ENCODE data around the gene PDE7B.

PDE7B gene

DNA sequence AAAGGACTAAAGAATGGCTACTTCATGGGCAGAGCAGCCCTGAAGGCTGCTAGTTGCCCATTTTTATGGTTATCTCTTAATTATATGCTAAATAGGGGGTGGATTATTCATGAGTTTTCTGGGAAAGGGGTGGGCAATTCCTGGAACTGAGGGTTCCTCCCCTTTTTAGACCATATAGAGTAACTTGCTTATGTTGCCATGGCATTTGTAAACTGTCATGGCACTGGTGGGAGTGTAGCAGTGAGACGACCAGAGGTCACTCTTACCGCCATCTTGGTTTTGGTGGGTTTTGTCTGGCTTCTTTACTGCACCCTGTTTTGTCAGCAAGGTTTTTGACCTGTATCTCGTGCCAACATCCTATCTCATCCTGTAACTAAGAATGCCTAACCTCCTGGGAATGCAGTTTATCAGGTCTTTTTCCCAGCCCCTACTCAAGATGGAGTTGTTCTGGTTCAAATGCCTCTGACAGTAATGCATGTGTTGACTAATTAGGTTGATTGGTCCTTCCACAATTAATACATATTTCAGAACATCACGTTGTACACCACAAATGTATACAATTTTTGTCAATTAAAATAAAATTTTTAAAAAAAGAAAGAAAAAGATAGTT lies 139.5 kb downstream of the PDE7B start:
- DNase-seq (ENCODE audit: low spot score), result no peak

DNA sequence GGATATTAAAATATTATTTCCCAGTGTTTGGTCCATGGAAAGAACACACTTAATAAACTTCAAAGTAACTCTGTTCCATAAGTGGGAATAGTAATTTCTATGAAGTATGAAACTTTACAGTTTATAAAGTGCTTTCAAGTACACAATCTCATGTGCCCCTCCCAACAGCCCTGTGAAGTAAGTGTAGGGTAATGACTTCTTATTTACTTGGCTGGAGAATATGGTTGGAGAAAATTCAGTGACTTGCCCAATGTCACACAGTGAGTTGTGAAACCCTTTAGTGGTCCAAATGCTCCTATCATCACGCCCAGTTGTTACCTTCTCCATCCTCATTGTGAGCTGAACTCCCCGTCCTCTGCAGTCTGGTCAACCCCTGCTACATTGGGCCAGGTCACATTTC lies 141.2 kb downstream of the PDE7B start:
- DNase-seq (ENCODE audit: low spot score), result no peak

DNA sequence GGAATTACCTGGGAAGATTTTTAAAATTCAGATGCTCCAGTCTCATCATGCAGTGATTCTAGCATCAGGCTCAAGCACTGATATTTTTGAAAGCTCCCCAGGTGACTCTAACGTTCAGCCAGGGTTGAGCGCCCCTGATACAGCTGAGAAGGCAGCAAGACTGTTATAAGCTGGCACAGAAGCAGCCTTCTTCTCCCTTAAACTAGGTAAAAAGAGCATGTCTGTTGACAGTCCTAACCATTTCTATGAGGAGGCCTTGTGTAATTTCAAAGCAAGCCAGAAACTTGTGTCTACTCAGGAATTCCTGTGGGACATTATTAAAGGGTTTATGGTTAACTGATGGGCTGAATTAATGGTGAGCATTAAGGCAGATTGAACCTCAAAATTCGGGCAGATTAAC lies 141.9 kb downstream of the PDE7B start:
- no peak for DNase-seq (ENCODE audit: low spot score)

DNA sequence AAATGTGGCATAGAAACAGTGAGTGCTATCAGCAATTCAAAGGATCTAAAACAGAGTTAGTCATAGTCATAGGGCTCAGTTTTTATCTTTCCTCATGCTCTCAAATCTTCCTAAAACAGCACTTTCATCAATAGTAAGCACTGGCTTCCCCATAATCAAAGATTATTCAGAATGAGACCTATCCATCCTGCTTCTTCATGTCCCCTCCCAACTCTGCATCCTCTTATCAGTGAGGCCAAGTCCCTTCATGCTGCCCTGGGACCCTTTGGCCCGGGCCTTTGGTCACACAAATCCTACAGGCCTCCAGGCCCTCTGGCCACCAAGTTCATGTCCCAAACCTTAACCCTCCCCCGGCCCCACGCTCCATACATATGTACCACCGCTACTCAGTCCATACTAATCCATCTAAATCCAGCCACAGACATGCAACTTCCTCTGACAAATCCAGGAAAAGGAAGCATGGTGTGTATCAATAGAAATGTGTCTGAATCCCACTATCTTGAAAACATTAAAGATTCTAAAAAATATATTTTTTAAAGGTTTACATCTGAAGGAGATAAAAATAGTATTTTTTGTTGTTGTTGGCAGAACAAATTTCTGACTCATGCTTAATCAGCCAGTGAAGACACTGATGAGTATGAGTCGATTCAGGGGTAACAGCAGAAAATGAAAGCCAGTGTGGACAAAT lies 143.5 kb downstream of the PDE7B start:
- DNase-seq (ENCODE audit: low spot score), result no peak

DNA sequence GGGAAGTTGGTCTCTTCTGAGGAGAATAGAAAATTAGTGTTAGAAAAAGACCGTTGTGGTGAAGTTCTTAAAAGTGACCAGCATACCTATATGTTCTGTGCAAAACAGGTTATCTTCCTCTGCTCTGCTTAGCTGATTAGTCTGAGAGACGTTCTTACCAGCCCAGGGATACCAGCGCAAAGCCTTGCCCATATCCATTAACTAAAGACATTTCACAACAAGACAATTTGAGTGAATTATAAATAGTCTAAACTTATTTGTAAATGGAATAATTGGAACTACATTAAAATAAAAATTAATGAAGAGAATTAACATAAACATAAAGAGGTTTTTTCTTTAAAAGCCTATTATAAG lies 144.0 kb downstream of the PDE7B start:
- no peak for DNase-seq (ENCODE audit: low spot score)

DNA sequence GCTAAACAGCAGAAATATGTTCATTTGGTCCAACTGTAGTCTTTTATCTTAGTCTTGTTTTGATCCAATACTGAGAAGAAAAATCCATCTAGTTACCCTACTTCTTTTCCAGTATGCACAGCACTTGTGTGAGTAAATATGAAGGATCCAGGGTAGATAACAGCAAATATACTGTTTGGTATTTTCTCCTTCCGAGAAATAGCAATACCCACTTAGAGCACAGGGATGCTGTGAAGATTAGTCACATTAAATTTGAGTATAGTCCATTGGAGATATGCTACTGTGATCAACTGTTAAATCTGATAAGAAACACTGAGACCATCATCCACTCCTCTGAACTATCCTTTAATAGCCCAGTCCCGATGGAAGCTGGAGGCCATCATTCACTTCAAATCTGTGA lies 145.2 kb downstream of the PDE7B start:
- DNase-seq (ENCODE audit: low spot score), result no peak

DNA sequence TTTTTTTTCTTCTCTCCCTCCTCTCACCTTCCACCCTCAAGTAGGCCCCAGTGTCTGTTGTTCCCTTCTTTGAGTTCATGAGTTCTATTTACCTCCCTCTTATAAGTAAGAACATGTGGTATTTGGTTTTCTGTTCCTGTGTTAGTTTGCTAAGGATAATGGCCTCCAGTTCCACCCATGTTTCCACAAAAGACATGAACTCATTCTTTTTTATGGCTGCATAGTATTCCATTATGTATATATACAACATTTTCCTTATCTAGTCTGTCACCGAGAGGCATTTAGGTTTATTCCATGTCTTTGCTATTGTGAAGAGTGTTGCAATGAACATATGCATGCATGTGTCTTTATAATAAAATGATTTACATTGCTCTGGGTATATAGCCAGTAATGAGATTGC lies 147.9 kb downstream of the PDE7B start:
- DNase-seq (ENCODE audit: low spot score), result no peak

DNA sequence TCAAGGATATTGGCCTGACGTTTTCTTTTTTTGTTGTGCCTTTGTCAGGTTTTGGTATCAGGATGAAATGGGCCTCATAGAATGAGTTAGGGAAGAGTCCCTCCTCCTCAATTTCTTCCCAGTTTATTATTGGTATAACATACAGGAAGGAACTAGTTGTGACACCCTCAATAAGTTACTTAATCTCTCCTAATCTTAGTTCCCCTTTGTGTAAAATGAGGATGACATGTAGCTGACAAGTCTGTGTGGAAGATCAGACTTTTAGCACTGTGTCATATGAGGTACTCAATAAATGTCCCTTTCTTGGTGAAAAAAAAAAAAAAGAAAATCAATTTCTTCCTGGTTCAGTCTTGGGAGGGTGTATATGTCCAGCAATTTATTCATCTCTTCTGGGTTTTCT lies 155.8 kb downstream of the PDE7B start:
- DNase-seq (ENCODE audit: low spot score), result no peak

DNA sequence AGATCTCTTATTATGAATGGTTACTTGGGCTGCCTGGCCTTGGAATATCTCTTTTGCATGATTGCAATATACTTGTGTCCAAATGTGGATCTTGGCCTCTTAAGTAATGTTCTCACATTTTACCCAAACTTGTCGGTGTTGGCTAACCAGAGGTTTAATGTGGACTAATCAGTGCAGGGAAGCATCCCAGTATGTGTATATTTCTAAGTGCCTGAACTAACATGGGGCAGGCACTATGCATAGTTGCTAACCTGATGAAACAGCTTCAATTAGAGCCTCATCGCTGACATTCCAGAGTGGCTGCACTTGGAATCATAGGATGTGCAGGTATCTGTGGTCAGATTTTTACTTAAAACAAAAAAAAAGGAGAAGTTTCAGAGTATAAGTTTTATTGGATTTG lies 160.0 kb downstream of the PDE7B start:
- no peak for DNase-seq (ENCODE audit: low spot score)

DNA sequence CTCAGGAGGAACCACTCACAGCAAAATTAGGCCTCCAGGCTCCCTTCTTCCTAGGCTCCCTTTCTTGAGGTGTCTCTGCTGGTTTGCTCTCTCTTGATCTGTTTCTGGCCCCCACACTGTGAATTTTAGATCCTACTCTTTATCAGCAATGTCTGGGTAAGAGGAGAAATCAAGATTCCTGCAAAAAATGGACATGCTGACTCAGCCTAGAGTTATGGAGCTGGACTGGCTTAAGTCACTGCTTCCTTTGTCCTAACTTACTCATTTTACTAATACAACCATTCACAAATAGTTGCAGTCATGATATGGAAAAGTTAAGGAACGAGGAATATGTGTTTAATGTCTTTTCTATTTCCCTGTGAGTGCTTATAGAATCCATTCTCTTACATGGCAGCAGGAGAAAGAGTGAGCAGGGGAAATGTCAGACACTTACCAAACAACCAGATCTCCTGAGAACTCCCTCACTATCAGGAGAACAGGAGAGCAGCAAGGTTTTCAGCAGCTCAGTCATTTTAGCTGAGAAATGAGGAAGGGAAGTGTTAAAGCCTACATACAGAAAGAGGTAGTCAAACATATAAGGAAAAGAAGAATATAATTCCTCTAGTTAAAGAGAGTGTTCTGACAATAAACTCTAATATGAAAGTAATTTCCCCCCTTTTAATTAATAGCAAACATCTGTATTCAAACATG lies 160.8 kb downstream of the PDE7B start:
- no peak for DNase-seq (ENCODE audit: low spot score)

DNA sequence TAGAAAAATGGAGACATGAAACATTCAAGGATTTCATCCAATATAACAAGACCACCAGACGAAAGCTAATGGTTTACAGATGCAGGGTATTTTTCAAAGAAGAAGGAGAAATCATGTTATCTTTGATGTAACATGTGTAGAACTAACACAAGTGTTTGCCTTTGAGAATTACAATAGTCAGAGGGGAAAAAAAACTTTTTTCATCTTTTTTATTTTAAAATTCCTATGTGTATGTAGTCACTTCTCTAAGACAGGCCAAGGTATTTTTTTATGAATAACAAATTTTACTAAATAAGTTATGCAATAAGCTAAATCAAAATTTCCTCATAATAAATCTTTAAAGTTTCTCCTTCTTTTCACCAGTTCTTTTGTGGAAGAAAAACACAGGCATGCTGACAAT lies 161.4 kb downstream of the PDE7B start:
- no peak for DNase-seq (ENCODE audit: low spot score)

DNA sequence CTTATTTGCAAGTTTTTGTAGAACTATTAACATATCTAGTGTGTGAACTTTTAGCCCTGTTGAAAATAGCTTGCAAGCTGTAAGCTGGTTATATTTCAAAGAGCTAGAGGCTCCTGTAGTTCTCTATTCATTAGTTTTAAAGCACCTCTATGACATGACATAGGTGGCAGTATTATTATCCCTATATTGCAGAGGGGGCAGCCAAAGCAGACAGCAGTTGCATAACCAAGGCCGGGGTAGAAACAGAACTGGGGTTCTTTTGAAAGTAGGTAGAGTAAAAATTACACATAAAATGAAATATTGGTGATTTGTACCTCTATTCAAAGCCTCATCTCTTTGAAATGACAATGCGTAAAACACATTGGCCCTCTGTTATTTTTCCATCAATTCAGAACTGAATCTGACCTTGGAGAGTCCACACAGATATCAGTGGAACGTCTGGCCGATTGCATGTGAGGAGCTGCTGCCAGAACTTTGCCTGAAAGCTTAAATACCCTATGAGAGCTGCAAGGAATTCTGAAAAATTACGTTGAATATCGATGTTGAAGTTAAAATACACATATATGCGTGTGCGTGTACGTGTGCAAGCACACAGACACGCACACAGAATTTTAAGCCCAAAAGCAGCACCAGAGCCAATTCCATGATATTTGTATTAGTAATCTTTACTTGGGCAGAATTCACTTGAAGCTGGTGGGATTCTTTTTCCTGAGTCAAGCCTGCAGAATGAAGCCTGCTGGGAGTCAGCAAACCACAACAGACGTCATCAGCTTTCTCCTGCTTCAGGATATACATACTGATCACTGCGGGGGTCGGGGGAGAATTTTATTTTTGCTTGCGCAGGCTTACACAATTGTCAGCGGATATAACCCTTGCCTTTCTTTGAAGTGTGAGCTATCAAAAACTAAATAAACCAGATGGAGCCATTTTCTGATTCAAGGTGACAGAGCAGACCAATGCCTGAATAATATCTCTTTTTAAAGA lies 163.2 kb downstream of the PDE7B start:
- DNase-seq (ENCODE audit: low spot score), result no peak

DNA sequence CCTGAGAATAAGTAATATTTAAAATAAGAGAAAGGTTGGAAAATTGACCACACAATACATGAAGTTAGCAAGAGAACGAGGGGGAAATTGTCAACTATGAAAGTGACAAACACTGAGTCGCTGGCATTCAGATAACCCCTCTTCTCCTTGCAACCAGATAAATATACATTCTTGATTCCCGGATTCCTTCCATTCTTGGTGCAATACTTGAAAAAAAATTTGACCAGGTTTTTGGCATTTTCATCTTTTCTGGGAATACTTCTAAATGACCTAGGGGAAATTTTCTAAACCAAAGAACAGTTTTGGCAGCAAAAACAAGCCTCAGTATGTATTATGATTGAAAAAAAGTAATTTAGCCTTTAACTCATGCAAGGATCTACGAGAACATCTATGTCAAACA lies 164.0 kb downstream of the PDE7B start:
- DNase-seq (ENCODE audit: low spot score), result no peak

DNA sequence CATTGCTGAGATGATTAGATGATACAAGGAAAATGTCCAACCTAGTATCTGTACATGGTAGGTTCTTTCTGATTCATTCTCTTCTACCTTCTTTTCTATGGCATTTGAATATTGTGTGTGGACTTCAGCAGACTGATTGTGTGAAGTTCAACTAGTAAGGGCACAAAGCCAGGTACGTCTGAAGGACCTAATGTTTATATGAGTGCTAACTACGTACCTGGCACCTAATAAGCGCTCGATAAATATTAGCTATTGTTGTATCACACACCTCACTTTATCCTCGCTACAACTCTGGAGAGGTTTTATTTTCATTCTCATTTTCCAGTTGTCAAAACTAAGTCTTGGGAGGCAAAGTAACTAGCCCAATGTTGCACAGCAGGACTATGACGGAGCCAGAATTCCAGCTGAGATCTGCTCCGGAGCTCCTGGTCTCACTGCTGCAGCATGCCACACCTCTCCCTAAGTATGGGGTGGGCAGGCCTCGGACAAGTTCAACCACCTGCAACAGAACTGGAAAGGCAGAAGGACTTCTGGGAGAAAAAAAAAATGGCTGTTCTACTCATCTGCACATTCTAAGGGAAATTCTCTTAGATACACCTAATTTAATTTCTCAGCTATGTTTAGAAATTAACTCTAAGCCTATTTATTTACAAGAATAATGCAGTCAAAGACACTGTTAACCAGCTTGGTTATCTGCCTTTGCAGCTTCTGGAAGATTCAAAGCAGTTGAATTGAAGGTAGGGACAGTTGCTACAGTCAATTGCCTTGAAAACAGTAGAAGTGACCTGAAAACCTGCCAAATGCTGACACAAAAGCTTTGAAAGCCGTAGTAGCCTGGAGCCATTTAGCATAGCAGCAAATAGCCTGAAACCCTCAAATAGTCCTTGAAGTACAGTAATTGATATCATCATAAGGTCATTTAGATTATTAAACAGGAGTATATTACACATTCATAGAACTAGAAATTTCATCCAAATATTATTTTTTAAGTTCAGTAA lies 165.0 kb downstream of the PDE7B start:
- peak; percentile 47 for DNase-seq (ENCODE audit: low spot score)

DNA sequence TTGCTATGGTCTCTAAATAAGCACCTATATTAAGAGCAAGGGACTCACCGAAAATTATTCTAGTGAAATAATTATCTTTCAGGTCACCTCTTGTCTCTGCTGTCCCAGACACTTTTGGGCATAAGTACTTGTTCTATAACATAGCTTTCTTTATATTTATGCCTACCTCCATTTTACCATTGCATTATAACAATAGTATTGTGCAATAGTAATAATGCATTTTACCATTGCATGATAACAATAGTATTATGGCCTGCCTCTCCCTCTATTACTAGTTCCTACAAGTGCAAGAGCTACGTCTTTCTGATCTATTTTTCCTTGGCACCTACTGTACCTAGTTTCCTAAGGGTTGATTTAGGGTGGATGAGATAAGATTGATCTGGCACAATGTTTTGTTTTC lies 169.2 kb downstream of the PDE7B start:
- no peak for DNase-seq (ENCODE audit: low spot score)

DNA sequence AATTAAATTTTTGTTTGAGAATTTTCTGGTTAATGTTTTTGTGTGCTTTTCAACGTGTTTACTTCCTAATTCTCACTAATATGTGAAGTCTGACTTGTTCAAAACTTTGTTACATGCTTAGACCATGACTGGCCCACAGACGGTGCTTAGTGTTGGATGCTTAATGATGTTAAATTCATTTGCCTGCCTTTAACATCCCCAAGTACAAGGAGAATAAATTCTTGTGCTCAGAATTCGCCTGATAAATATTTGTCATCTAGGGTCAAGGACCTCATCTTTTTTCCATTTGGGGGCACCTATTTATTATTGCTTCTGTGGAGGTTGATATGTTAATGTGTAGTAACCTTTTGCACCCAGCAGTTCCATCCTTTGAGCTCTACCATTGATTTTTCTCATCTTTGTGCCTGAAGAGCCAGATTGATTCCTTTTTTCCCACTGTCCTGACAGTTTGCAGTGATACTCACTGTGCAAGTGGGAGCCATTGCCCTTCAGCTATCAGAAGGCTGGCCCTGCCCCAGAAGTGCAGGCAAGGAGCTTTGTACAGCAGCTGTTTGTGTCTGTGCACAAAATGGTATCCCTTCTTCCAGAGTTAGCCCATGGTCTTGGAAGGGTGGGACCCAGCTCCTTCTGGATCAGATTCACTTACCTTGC lies 170.8 kb downstream of the PDE7B start:
- no peak for DNase-seq (ENCODE audit: low spot score)

DNA sequence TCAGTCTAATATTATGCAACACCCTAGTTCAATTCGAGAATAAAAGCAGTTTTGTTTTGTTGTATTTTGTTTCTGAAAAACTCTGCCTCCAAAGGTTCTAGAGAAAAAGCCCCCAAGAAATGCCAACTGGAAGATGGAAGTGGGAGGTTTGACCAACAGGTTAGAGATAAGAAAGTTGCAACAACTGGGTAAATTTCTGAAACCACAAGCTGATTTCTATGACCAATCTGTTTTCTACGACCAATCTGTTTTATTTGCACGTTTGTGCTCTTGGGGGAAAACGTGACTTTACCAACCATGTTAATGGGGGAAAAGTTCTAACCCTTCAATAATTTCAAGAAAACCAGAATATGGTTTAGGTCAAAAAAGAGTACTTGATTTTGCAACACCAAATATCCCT lies 173.2 kb downstream of the PDE7B start:
- no peak for DNase-seq (ENCODE audit: low spot score)

DNA sequence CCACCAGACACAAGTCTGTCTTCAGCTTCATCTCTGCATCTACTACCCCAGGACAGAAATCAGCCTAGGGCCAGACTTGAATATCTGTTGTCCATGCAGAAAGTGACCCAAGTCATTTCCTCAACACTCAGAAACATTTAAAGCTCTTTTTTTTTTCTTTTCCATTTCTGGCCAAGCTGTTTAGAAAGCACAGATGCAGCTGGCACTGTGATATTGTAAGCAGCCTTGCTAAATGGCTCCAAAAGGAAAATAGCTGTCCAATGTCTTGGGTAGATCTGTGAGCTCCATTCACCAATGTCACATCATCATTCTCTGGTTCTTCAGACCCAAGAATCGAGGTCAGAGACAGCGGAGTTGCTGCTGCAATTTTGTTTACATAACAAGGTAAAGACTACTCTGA lies 174.2 kb downstream of the PDE7B start:
- no peak for DNase-seq (ENCODE audit: low spot score)

DNA sequence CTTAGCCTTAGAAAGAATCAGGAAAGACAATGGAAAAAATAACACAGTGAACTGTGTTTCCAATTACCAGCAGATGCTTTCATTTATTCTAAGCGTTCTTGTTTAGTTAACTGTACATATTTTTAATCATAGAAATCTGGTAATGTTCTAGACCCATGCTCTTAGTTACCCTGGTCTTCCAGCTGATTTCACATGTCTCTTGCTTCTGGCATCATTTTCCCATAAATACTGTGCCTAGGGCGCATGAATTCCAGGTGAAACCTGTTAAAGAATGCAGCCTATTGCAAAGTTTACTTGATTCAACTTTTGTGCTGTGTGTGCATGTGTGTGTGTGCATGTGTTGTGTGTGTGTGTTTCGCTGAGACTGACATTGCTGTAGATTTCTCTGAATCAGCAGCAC lies 178.6 kb downstream of the PDE7B start:
- no peak for DNase-seq (ENCODE audit: low spot score)

DNA sequence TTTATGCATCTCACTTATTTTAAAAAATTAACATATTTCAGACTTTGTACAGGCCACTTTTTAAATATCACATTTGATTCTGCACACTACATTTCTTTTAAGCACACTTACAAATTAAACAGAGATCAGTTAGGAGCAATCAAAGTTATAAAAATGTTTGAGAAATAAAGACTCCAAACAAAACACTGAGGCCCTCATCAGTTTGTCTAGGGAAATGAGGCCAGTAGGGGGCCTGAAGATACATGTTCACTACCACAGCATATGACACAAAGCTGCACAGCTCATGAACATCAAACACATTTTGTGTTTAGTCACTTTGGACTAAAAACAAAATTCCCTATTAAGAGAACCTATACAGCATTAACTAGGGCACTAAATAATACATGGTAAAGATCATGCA lies 180.5 kb downstream of the PDE7B start:
- no peak for DNase-seq (ENCODE audit: low spot score)

DNA sequence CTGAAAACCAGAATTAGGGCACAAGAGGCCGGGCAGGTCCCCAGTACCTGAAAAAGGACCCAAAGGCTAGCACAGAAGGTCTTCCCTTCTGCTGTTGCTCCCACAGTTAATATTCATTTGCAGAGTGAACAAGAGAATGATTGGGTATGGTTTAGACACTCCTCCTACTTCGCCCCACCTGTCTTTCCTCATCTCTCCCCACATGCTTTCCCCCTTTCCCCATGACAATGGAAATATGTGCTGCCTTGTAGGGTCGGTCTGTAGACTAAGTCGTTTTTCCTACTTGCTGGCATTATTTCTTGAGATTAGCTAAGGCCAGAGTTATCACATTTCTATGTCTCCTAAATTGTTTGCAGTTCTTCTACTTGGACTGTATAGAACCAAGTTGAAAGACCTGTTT lies 181.9 kb downstream of the PDE7B start:
- no peak for DNase-seq (ENCODE audit: low spot score)

All from iPS-NIHi11 (cell line).